Cardiac fibroblast (primary cell): ENCODE measurements around the gene MRGPRG.

Experiments
- DNase-seq, 2 donors: peaks; one replicate each; pipeline versions ENCODE4 v3.0.0 to v3.0.0-alpha.2; 2010; ENCODE audit warnings: low read depth in 2 of 2
- H3K4me3 ChIP-seq, 2 donors: replicated peaks in 1 of 2; 1 replicate in 1 of 2; 2 replicates in 1 of 2; pipeline ENCODE4 v1.5.1; 2011; ENCODE audit warnings: low read depth in 2 of 2, low read length in 2 of 2, mild to moderate bottlenecking in 2 of 2, moderate library complexity in 1 of 2
- TF ChIP-seq, protein P1 (sequence below): IDR thresholded peaks from one replicate; pipeline ENCODE4 v1.5.1; 2011; ENCODE audit warnings: low read depth, mild to moderate bottlenecking, low read length, inconsistent platforms

Gene MRGPRG

DNA sequence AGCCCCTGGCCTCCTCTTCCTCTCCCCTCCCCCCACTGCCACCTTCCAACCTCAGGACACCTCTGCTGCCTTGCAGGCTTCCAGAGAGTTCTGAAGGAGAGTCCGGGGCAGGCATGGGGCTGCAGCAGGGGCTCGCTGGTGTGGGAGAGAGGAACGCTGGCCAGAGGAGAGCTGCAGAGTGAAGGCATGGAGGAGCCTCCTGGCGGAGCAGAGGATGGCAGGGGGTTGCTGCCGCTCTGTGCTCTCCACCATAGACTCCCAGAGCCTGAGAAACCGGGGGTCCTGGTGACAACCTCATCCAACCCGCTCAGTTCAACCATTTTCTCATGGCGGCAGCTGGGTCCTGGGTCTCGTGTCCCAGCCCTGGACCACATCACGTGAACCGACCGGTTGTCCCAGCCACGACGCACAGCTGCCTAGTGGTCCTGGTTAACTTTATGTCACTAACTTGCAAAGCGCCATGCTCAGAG is 17.5 kb downstream of the MRGPRG start:
- DNase-seq = no peak
- TF ChIP-seq, protein P1, sequence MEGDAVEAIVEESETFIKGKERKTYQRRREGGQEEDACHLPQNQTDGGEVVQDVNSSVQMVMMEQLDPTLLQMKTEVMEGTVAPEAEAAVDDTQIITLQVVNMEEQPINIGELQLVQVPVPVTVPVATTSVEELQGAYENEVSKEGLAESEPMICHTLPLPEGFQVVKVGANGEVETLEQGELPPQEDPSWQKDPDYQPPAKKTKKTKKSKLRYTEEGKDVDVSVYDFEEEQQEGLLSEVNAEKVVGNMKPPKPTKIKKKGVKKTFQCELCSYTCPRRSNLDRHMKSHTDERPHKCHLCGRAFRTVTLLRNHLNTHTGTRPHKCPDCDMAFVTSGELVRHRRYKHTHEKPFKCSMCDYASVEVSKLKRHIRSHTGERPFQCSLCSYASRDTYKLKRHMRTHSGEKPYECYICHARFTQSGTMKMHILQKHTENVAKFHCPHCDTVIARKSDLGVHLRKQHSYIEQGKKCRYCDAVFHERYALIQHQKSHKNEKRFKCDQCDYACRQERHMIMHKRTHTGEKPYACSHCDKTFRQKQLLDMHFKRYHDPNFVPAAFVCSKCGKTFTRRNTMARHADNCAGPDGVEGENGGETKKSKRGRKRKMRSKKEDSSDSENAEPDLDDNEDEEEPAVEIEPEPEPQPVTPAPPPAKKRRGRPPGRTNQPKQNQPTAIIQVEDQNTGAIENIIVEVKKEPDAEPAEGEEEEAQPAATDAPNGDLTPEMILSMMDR = no peak
- H3K4me3 ChIP-seq = no peak overlapping the region

DNA sequence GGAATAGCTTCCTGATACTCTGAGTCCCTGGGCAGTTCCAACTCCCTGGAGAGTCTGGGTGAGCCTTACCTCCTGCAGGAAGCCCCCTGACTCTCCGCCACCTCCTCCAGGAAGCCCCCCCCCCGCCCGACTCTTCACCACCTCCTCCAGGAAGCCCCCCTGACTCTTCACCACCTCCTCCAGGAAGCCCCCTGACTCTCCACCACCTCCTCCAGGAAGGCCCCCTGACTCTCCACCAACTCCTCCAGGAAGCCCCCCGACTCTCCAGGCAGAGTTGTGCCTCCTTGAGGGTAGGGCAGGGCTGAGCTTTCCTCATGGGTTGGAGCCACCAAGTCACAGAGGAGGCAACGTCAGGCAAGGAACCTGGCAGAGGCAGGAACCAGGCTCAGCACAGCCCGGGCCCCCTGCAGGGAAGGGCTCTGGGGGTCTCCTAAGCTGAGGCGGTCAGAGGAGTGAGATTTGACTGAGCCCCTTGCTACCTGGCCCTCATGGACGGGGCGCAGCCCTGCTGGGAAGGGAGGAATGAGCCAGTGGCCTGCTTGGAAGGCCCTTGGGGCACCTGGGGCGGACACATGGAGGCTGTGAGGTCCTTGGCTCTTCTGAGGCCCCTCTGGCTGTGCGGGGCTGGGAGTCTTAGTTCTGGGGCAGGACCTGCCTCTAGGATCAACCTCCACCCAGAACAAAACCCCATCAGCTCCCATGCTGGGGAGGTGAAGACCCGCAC is 18.1 kb downstream of the MRGPRG start:
- TF ChIP-seq, protein P1 = no peak
- DNase-seq = no peak
- H3K4me3 ChIP-seq = no peak overlapping the region

DNA sequence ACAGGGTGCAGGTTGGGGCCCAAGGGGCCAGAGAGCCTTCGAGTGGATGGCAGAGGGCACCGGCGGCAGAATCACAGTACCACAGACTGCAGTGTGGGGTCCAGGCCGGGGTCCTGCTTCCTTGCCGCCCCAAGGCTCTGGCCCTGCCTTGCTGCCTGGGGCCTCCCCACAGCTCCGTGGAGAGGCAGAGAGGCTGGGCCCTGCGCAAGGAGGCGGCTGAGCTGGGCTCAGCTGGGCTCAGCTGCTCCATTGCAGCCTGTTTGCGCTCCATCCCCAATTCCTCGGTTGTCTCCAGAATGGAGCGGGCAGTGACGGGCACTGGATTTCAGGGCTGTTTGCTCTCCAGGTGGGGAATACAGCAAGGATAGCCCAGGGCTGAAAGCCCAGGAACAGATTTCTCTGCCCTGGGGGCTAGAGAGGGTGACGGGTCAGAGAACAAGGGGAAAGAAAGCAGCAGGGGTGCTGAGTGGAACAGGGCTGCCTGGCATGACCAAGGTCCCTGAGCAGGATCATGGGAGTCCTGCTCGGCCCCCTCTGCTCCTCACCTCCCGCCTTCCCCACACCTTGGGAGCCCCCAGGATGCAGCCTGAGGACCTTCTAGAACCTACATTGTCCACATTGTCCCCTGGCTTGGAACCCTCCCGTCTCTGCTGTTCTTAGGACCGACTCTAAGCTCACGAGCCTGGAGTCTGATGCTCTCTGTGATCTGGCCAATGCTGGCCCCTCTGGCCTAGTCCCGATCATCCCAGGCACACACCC is 18.9 kb downstream of the MRGPRG start:
- TF ChIP-seq, protein P1 = no peak
- DNase-seq = no peak
- H3K4me3 ChIP-seq = no peak overlapping the region

DNA sequence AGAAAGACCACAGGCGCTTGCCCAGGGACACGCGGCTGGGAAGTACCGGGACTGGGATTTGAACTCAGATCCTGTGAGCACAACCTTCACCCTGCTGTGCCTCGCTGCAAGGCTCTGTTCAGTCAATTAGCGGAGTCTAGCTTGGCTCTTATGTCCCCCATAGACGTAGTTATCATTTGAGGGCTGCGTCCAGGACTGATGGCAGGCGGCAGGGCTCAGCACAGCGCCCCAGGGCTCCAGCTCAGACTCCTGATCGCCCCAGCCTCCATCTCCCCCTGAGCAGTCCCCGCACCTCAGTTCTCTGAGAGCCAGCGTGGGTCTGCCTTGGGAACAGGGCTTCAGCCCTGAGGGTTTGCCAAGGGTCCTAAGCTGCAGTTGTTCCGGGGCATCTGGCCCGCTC is 19.8 kb downstream of the MRGPRG start:
- DNase-seq = no peak
- TF ChIP-seq, protein P1 = no peak
- H3K4me3 ChIP-seq = no peak overlapping the region

DNA sequence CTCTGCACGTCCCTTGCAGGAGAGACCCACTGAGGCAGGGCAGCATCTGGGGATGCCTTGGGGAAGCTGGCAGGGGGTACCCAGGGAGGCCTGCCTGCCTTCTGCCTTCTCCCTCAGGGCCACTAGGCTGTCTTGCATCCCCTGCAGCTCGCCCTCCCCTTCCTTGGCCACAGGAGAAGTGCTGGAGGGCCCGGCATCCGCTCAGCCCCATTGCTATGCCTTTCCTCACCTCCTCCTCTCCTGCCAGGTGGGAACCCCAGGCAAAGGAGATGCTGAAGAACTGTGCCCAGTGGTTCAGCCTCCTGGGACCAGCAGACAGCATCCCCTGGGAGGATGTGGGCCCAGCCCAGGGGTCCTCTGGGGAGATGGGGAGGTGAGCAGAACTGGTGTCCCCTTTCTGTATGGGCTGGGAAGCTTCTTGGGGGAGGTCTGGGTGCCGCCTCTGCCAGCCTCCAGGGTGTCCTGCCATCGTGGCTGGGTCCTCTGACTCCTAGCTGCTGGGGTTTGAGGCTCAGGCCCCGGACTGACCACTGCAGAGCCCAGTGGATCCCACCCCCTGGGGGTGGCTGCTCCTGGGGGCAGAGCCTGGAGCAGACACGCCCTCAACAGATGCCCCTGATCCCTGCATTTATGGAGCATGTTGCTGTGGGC is 20.6 kb downstream of the MRGPRG start:
- DNase-seq = no peak
- TF ChIP-seq, protein P1 = no peak
- H3K4me3 ChIP-seq = no peak overlapping the region

DNA sequence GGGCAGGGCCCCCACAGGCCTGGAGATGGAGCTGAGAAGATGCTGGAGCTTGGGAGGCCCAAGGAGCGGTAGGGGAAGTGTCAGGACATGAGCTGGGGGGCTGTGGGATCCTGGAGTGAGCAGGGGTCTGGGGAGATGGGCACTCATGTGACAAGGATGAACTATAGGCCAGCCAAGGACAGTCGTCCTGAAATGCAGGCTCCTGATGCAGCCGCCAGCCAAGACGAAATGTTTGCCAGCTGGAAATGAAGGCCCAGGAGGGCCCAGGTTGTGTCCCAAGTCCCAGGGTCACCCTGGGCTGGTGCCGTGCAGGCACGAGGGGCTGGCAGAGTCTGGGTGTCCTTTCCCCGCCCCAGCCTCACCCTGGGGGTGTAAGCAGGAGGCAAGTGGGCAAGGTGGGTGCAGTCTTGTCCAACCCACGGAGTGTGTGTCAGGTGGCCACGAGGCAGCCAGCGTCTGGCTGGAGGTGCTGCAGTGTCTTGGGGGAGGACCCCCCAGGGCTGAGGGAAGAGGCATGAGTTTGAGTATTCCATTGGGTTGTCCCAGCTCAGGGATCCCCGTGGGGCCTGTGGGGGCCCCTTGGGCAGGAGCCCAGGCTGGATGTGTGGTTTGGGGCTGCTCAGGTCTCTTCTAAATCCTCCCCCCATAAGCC is 21.4 kb downstream of the MRGPRG start:
- TF ChIP-seq, protein P1 = no peak
- no peak overlapping the region for H3K4me3 ChIP-seq
- DNase-seq = no peak
